GM20000 (cell line): ENCODE data around the gene NCOA7.

Experiments
- DNase-seq: peaks from one replicate; pipeline ENCODE4 v3.0.0; 2012; ENCODE audit warnings: low spot score
- TF ChIP-seq, protein P1 (sequence below): IDR thresholded peaks from 2 replicates; pipeline ENCODE4 v1.5.1; 2012; ENCODE audit warnings: mild to moderate bottlenecking, control low read depth; ENCODE audit errors: extremely low read depth, missing control alignments

The NCOA7 gene

DNA sequence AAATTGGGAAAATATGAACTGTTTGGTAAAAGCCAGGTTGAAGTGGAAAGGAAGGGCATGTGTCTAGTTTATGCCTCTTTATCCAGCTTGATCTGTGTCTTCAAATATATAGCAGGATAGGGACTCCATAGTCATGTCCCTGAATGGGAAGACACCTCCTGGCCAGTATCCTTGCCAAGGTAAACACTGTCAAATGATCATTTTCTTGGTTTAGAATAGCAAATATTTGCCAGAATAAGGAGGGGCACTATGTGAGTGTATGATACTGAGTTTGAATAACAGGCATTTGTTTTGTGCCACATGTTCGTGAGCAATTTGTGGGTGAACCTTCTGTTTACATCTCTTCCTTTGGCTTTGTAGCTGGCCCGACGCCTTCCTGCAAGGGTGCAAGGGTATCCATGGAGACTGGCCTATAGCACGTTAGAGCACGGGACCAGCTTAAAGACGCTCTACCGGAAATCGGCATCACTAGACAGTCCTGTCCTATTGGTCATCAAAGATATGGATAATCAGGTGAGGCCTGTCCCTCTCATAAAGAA, 131.6 kb downstream of the NCOA7 start:
- DNase-seq, result no peak
- TF ChIP-seq, protein P1, sequence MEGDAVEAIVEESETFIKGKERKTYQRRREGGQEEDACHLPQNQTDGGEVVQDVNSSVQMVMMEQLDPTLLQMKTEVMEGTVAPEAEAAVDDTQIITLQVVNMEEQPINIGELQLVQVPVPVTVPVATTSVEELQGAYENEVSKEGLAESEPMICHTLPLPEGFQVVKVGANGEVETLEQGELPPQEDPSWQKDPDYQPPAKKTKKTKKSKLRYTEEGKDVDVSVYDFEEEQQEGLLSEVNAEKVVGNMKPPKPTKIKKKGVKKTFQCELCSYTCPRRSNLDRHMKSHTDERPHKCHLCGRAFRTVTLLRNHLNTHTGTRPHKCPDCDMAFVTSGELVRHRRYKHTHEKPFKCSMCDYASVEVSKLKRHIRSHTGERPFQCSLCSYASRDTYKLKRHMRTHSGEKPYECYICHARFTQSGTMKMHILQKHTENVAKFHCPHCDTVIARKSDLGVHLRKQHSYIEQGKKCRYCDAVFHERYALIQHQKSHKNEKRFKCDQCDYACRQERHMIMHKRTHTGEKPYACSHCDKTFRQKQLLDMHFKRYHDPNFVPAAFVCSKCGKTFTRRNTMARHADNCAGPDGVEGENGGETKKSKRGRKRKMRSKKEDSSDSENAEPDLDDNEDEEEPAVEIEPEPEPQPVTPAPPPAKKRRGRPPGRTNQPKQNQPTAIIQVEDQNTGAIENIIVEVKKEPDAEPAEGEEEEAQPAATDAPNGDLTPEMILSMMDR, result no peak

DNA sequence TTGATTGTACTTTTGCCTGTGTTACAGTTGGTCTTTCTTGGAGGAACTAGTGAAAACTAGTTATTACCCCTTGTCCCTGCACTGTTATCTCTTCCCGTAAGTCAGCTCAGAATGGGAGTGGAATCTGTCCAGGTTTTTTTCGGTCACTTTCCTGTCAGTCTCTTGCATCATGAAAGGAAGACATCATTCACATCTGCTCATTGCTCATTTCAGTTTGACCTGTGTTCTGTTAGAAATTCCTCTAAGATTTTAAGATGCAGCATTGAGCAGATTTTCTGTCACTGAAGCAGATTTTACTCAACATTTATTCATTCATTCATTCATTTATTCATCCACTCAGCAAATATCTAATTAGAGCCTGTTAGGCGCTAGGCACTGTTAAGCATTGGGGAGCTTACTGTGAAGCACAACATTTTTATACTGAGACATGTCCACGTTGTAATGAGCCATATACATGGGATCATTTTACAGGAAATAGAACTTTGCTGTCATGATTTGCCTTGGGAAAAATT, 132.7 kb downstream of the NCOA7 start:
- DNase-seq, result no peak
- TF ChIP-seq, protein P1, result no peak

DNA sequence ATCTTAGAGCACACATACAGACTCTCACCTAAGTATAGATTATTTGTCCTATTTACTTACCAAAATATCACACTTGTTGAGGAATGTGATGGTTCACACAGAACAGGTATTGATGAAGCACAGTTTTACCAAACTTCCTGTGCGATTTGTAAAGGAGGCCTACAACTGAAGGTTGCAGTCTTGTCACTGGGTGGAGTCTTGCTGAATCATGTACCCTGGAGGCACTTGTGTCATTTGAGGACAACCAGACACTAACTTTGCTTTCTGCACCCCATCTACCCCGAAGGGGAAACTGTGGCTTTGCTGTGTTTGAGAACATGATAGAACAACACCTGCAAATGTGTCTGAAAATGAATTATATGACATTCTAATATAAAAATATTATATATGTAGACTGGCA, 133.4 kb downstream of the NCOA7 start:
- TF ChIP-seq, protein P1, result no peak
- no peak for DNase-seq

DNA sequence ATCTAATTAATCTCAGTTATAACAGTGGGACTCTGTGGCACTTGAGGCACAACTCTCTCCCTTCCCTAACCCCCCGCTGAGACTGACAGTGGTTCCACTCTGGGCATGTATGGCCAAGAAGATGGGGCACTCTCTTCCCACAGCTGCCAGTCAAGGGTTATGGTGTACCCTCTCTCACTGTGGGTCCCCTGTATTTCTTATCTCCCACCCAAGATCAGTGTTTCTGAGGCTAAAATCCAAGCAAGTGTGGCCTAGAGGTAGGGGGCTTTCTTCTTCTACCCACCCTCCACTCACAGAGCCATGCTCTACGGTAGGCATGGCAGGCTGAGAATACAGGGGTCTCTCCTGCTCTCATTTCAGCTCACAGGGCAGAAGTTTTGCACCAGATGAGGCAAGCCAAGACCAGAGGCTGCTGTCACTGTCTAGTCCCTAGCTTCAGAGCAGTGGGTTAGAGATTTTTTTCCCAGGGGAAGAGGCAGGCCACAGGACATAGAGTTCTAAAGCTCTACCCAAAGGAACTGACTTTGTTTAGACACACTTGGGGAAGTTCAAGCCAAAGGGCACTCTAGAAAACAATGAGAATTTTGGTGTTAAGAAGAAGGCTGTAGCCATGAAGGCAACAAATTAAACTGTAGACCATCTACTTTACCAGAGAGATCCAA, 134.1 kb downstream of the NCOA7 start:
- DNase-seq, result no peak
- TF ChIP-seq, protein P1, result no peak

DNA sequence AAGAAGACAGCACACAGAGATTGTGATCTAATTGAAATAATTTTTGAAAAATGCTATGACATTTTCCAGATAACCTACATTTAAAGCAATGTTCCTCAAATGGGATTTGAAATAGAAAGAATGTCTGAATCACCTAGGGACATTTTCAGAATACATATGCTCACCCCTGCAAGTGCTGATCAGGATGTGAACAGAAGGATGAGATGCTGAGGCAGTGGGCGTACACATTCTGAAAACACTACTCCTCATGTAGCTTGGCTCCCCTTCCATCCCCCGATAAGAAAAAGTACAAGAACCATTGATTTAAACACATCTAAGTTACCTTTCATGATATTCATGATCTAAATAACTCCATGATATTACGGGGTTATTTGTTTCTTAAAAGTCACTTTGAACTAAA, 136.0 kb downstream of the NCOA7 start:
- TF ChIP-seq, protein P1, result no peak

DNA sequence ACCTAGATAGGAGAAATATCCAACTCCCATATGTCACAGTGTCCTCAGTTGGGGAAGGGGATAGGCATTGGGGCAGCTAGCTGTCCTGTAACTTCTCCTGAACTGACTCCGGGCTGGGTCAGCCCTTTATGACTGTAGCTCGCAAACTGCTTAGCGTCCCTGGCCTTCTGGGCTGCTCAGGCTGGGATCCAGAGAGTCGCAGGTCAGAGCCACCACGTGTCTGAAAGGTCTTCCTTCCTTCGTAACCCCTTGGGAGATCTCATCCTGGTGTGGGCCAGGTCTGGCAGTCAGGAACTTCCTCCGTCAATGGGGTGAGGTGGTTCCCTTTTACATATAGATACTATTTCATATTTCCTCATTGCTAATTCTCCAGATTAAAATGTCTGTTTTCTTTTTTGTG, 137.0 kb downstream of the NCOA7 start:
- TF ChIP-seq, protein P1, result no peak
- DNase-seq, result no peak

More for the DNA sequence above, 136.0 kb downstream of the NCOA7 start:
- no peak for DNase-seq

DNA sequence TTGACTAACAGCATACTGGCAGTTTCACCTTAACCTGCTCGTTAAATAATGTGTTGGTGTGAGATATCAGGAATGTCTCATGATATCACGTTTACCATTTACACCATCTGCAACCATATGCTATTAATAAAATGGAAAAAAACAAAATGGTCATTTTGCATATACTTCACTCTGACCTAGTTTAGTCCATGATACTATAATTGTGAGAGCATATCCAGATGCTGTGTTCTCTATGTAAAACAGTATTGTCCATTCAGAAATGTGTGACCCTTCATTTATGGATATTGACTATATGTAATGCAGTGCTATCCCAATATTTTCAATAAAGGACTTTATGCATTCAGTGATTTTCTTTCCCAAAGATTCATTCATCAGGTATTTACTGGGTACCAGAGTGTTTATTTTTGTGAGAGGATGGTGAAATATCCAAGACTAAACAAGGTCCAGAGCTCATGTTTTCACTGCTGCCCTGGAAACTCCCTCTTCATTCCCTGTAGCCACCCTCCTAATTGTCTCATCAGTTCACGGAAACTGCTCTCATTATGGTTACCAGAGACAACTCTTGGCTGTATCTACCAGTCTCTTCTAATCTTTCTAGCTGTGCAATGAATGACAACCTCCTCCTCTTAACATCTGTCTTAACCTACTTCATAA, 140.1 kb downstream of the NCOA7 start:
- DNase-seq, result no peak

More for the DNA sequence above, 140.1 kb downstream of the NCOA7 start:
- TF ChIP-seq, protein P1, result no peak
